Endothelial cell of umbilical vein (primary cell): ENCODE measurements around the gene KAT6B. TPM values are rescaled to one million over a fixed set of nuclear protein-coding genes. Genes with fewer than 3 reads are reported as not detected.
"Not testable (repeated sequence)": the region's sequence is repeated elsewhere in the genome, so short reads cannot be mapped to it uniquely, and the experiment has no call there.

Experiments
- BruUV-seq: library from RNA; stranded (reverse); fragments of 400-500 nt; replicated peaks from 2 replicates; lab custom pipeline; 2021; lab: Mats Ljungman, UMichigan
- CTCF ChIA-PET: fragments of 300-600, 350-600 bp; sonication (Branson Sonifier 250); formaldehyde crosslinking; loops from one replicate; lab custom pipeline; 2021; ENCODE audit warnings: antibody characterized with exemption, inconsistent platforms; lab: Charles Lee
- POLR2A ChIA-PET: fragments of 300-600, 350-600 bp; sonication (Branson Sonifier 250); formaldehyde crosslinking; loops from one replicate; lab custom pipeline; 2021; ENCODE audit warnings: antibody characterized with exemption, inconsistent platforms; lab: Charles Lee
- DNase-seq: peaks from one replicate; pipeline ENCODE4 v3.0.0-alpha.2; 2011; ENCODE audit warnings: low read depth, low spot score
- FAIRE-seq: peaks from 2 replicates; lab custom pipeline; 2011; peaks lifted over from hg19 to GRCh38; lab: Jason Lieb, UNC
- H2AFZ ChIP-seq: 2 replicates; pipeline ENCODE4 v1.6.0; 2012; ENCODE audit warnings: low read depth, low read length, control low read depth, inconsistent platforms
- H3K27ac ChIP-seq: 2 replicates; pipeline ENCODE4 v1.5.1; 2011; ENCODE audit warnings: low read depth, mild to moderate bottlenecking, control low read depth, low read length, moderate library complexity; ENCODE audit not compliant: insufficient read depth
- H3K27me3 ChIP-seq, 2 experiments: 2 replicates each; pipeline versions ENCODE4 v1.6.0 to v1.6.1; 2011; ENCODE audit warnings: low read length in 2 of 2, mixed read lengths in 1 of 2; ENCODE audit not compliant: control insufficient read depth in 2 of 2, insufficient read depth in 2 of 2
- H3K36me3 ChIP-seq, 2 experiments: 2 replicates in 1 of 2; 3 replicates in 1 of 2; pipeline ENCODE4 v1.5.1; 2011; ENCODE audit warnings: low read length in 2 of 2, mild to moderate bottlenecking in 1 of 2, moderate library complexity in 1 of 2; ENCODE audit not compliant: control insufficient read depth in 2 of 2, insufficient read depth in 2 of 2; ENCODE audit errors: extremely low read depth in 1 of 2
- H3K4me1 ChIP-seq: 3 replicates; pipeline ENCODE4 v1.5.1; 2011; ENCODE audit warnings: mild to moderate bottlenecking, low read length; ENCODE audit not compliant: control insufficient read depth, insufficient read depth; ENCODE audit errors: extremely low read depth
- H3K4me2 ChIP-seq: 2 replicates; pipeline ENCODE4 v1.6.1; 2011; ENCODE audit warnings: low read length, control low read depth, mixed read lengths; ENCODE audit not compliant: insufficient read depth
- H3K4me3 ChIP-seq, 3 experiments: fragments of 200-600 bp in 1 of 3; sonication (generic), shearing (Covaris generic) in 1 of 3; replicated peaks in 1 of 3; 2 replicates each; pipeline ENCODE4 v1.5.1; 2011 to 2016; ENCODE audit warnings: control low read depth in 3 of 3, low read length in 3 of 3, mild to moderate bottlenecking in 2 of 3, inconsistent platforms in 1 of 3, low read depth in 1 of 3, moderate library complexity in 1 of 3; ENCODE audit not compliant: insufficient read depth in 1 of 3
- H3K79me2 ChIP-seq: 2 replicates; pipeline ENCODE4 v1.6.0; 2012; ENCODE audit warnings: low read length, inconsistent platforms; ENCODE audit not compliant: control insufficient read depth, insufficient read depth
- H3K9ac ChIP-seq: replicated peaks from 2 replicates; pipeline ENCODE3; 2011; ENCODE audit warnings: low read length, control low read depth; ENCODE audit not compliant: insufficient read depth; ENCODE audit errors: extremely low read depth
- H3K9me1 ChIP-seq: replicated peaks from 3 replicates; pipeline ENCODE4 v1.6.0; 2011; ENCODE audit warnings: mild to moderate bottlenecking, low read length; ENCODE audit not compliant: control insufficient read depth, insufficient read depth; ENCODE audit errors: extremely low read depth
- H3K9me3 ChIP-seq: replicated peaks from 2 replicates; pipeline ENCODE4 v1.5.1; 2012; ENCODE audit warnings: low read length, inconsistent platforms; ENCODE audit not compliant: control insufficient read depth, insufficient read depth
- H4K20me1 ChIP-seq: replicated peaks from 2 replicates; pipeline ENCODE3; 2011; ENCODE audit warnings: mild to moderate bottlenecking, low read length; ENCODE audit not compliant: control insufficient read depth, insufficient read depth; ENCODE audit errors: extremely low read depth
- EZH2 ChIP-seq: IDR thresholded peaks from 2 replicates; pipeline ENCODE4 v1.6.1; 2012; ENCODE audit warnings: borderline replicate concordance, low read depth, mild to moderate bottlenecking, moderate library complexity, low read length, inconsistent platforms; ENCODE audit not compliant: severe bottlenecking
- FOS ChIP-seq: IDR thresholded peaks from 2 replicates; pipeline ENCODE4 v1.6.1; 2011; ENCODE audit warnings: mild to moderate bottlenecking, low read length, moderate library complexity, borderline replicate concordance; ENCODE audit not compliant: insufficient read depth
- GATA2 ChIP-seq: IDR thresholded peaks from 2 replicates; pipeline ENCODE4 v1.7.0; 2011; ENCODE audit warnings: low read depth, mild to moderate bottlenecking, moderate library complexity, mixed read lengths, low read length; ENCODE audit not compliant: insufficient read length, insufficient read depth
- JUN ChIP-seq: IDR thresholded peaks from 2 replicates; pipeline ENCODE4 v1.6.1; 2011; ENCODE audit warnings: borderline replicate concordance, low read depth; ENCODE audit not compliant: insufficient read length, insufficient read depth
- MYC ChIP-seq: IDR thresholded peaks from one replicate; pipeline ENCODE4 v1.6.1; 2011; ENCODE audit warnings: mild to moderate bottlenecking, low read depth, low read length
- POLR2A ChIP-seq: IDR thresholded peaks from 2 replicates; pipeline ENCODE4 v1.6.1; 2012; ENCODE audit warnings: low read depth, mild to moderate bottlenecking, control low read depth, low read length
- POLR2AphosphoS5 ChIP-seq: IDR thresholded peaks from 2 replicates; pipeline ENCODE4 v1.6.1; 2012; ENCODE audit warnings: low read depth, mild to moderate bottlenecking, control low read depth, low read length, moderate library complexity; ENCODE audit not compliant: insufficient read depth
- dilution Hi-C: fragments of 300-500 bp; cut with MboI; formaldehyde crosslinking; loops from one replicate; pipeline ENCODE4 v1.15.0; 2019; ENCODE audit warnings: low sequenced_read_pairs; ENCODE audit not compliant: extremely low pct_ligation_motif_present
- intact Hi-C: fragments of 100-400 bp; cut with micrococcal nuclease; formaldehyde crosslinking; loops from one replicate; pipeline ENCODE4 v1.10.0; 2022
- polyA plus RNA-seq, 4 experiments: library from polyadenylated mRNA; depleted of rRNA in 3 of 4; stranded (reverse) in 3 of 4; unstranded in 1 of 4; fragments of >200 nt; gene quantifications; 2 replicates each; pipeline versions ENCODE4 v1.2.1 to v1.2.3, GENCODE V29; 2011 to 2012; ENCODE audit warnings: missing spikeins in 1 of 4
- total RNA-seq: library from RNA; stranded (reverse); gene quantifications from 2 replicates; pipeline ENCODE4 v1.2.3, GENCODE V29; 2021
- TF ChIP-seq, protein P1 (sequence below), 2 donors: IDR thresholded peaks; 1 replicate in 1 of 2; 2 replicates in 1 of 2; pipeline ENCODE4 v1.5.1; 2011; ENCODE audit warnings: low read length in 2 of 2, mild to moderate bottlenecking in 2 of 2, moderate library complexity in 2 of 2, control low read depth in 1 of 2, inconsistent platforms in 1 of 2, low read depth in 1 of 2; ENCODE audit not compliant: insufficient read depth in 1 of 2; ENCODE audit errors: extremely low read depth in 1 of 2
- TF ChIP-seq, protein P2 (sequence below): IDR thresholded peaks from 2 replicates; pipeline ENCODE4 v1.6.1; 2011; ENCODE audit not compliant: insufficient read depth, insufficient read length

KAT6B gene
- total and polyA plus RNA-seq, 2 donors (not counting 3 experiments of a cell fraction or from before 2014, with no cell fraction given) = 4.5 to 17.0 TPM

DNA sequence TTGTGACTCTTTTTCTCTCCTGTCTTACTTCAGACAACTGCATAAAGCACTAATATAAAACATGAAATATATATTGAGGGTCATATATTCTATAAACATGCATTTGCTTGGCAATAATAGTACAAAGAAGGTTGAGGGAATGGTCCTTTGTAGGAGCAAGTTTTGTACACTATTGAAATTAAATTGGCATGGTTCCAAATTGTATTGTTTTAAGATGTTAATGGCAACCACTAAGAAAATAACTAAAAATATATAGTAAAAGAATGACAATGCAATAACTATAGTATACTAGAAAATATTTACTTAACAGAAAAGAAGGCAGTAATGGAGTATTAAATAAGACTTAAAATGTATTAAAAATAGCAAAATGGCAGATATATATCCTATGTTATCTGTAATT, 33.7 kb upstream of the KAT6B start:
- ChIA-PET POLR2A (no interaction called here), CTCF (no interaction called here)
- Histone ChIP-seq H3K4me1 (no peaks in the 10 kb centered on the region), H3K79me2 (no peaks in the 10 kb centered on the region), H3K27ac (no peak overlapping the region), H3K9me1 (no peaks in the 10 kb centered on the region), H4K20me1 (no peaks in the 10 kb centered on the region), H3K9ac (no peak overlapping the region), H3K4me2 (no peak overlapping the region), H3K36me3 (no peaks in the 10 kb centered on the region), H2AFZ (no peak overlapping the region), H3K4me3 (no peak overlapping the region), H3K27me3 (no peaks in the 10 kb centered on the region), H3K9me3 (no peaks in the 10 kb centered on the region)
- DNase-seq (peak; percentile 5), FAIRE-seq (no peak)
- TF ChIP-seq POLR2A = no peak
- no peak for TF ChIP-seq MYC
- no peak for TF ChIP-seq GATA2
- TF ChIP-seq, protein P1, sequence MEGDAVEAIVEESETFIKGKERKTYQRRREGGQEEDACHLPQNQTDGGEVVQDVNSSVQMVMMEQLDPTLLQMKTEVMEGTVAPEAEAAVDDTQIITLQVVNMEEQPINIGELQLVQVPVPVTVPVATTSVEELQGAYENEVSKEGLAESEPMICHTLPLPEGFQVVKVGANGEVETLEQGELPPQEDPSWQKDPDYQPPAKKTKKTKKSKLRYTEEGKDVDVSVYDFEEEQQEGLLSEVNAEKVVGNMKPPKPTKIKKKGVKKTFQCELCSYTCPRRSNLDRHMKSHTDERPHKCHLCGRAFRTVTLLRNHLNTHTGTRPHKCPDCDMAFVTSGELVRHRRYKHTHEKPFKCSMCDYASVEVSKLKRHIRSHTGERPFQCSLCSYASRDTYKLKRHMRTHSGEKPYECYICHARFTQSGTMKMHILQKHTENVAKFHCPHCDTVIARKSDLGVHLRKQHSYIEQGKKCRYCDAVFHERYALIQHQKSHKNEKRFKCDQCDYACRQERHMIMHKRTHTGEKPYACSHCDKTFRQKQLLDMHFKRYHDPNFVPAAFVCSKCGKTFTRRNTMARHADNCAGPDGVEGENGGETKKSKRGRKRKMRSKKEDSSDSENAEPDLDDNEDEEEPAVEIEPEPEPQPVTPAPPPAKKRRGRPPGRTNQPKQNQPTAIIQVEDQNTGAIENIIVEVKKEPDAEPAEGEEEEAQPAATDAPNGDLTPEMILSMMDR (IDR thresholded peaks at IDR 0.05; ENCODE audit: extremely low read depth in 1 of 2, insufficient read depth in 1 of 2, low read depth in 1 of 2, low read length in 2 of 2) = no peak
- TF ChIP-seq JUN = no peak
- TF ChIP-seq, protein P2, sequence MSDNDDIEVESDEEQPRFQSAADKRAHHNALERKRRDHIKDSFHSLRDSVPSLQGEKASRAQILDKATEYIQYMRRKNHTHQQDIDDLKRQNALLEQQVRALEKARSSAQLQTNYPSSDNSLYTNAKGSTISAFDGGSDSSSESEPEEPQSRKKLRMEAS = no peak
- TF ChIP-seq POLR2AphosphoS5 = no peak
- no peak for TF ChIP-seq EZH2
- TF ChIP-seq FOS = no peak
- BruUV-seq = no TSS peak
- intact Hi-C loops = no loop called here
- dilution Hi-C loops = no loop called here

DNA sequence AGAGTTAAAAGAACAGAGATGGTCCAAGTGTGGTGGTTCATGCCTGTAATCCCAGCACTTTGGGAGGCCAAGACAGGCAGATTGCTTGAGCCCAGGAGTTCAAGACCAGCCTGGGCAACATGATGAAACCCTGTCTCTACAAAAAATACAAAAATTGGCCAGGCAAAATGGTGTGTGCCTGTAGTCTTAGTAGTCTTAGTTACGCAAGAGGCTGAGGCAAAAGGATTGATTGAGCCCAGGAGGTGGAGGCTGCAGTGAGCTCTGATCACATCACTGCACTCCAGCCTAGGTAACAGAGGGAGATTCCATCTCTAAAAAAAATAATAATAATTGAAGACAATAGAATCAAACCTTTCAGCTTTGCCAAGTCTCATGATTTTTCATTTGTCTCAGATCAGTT, 33.2 kb upstream of the KAT6B start:
- CTCF ChIA-PET, POLR2A ChIA-PET: not testable (repeated sequence)

More for the DNA sequence above, 33.2 kb upstream of the KAT6B start:
- H3K4me2 ChIP-seq, FAIRE-seq, BruUV-seq, H3K9ac ChIP-seq, intact Hi-C loops, H3K27ac ChIP-seq, H3K27me3 ChIP-seq, H3K4me1 ChIP-seq, H3K4me3 ChIP-seq, H3K9me1 ChIP-seq, H4K20me1 ChIP-seq, H2AFZ ChIP-seq, H3K9me3 ChIP-seq, H3K36me3 ChIP-seq, H3K79me2 ChIP-seq, dilution Hi-C loops, DNase-seq: not testable (repeated sequence)
